CD14-positive monocyte (primary cell): ENCODE measurements around the gene FBN1. TPM values are rescaled to one million over a fixed set of nuclear protein-coding genes. Genes with fewer than 3 reads are reported as not detected.

Experiments
- DNase-seq, 3 donors: peaks; one replicate each; pipeline ENCODE4 v3.0.0-alpha.2; 2011 to 2022
- H2AFZ ChIP-seq: 2 replicates; pipeline ENCODE4 v1.6.0; 2012; ENCODE audit warnings: mild to moderate bottlenecking, low read depth, low read length, inconsistent platforms; ENCODE audit not compliant: insufficient read depth, poor library complexity, severe bottlenecking
- H3K27ac ChIP-seq, 2 donors: 1 replicate in 1 of 2; 2 replicates in 1 of 2; pipeline ENCODE4 v1.5.1; 2012 to 2013; ENCODE audit warnings: low read length in 2 of 2, control low read depth in 1 of 2, inconsistent platforms in 1 of 2, low read depth in 1 of 2, mild to moderate bottlenecking in 1 of 2
- H3K27me3 ChIP-seq, 2 donors: one replicate each; pipeline versions ENCODE4 v1.6.0 to v1.6.1; 2011 to 2013; ENCODE audit warnings: low read length in 2 of 2; ENCODE audit not compliant: control insufficient read depth in 2 of 2, insufficient read depth in 2 of 2
- H3K36me3 ChIP-seq, 2 donors: replicated peaks in 1 of 2; 1 replicate in 1 of 2; 2 replicates in 1 of 2; pipeline versions ENCODE4 v1.5.1 to v1.6.1; 2012 to 2013; ENCODE audit warnings: low read length in 2 of 2, control low read depth in 1 of 2, inconsistent platforms in 1 of 2, mild to moderate bottlenecking in 1 of 2; ENCODE audit not compliant: insufficient read depth in 2 of 2, control insufficient read depth in 1 of 2
- H3K4me1 ChIP-seq, 2 donors: 1 replicate in 1 of 2; 2 replicates in 1 of 2; pipeline versions ENCODE4 v1.5.1 to v1.6.1; 2012 to 2013; ENCODE audit warnings: low read length in 2 of 2, control low read depth in 1 of 2, inconsistent platforms in 1 of 2, mild to moderate bottlenecking in 1 of 2, moderate library complexity in 1 of 2; ENCODE audit not compliant: insufficient read depth in 2 of 2, control insufficient read depth in 1 of 2
- H3K4me2 ChIP-seq: replicated peaks from 2 replicates; pipeline ENCODE3; 2012; ENCODE audit warnings: low read length, moderate library complexity, mild to moderate bottlenecking; ENCODE audit not compliant: poor library complexity, severe bottlenecking; ENCODE audit errors: extremely low read depth
- H3K4me3 ChIP-seq, 3 experiments: fragments of 200-600 bp in 1 of 3; sonication (generic) in 1 of 3; replicated peaks in 1 of 3; 1 replicate in 2 of 3; 2 replicates in 1 of 3; pipeline ENCODE4 v1.5.1; 2011 to 2013; ENCODE audit warnings: low read length in 3 of 3, mild to moderate bottlenecking in 3 of 3, control low read depth in 2 of 3, low read depth in 2 of 3, inconsistent platforms in 1 of 3, moderate library complexity in 1 of 3
- H3K79me2 ChIP-seq: 2 replicates; pipeline ENCODE4 v1.6.0; 2012; ENCODE audit warnings: mild to moderate bottlenecking, control low read depth, inconsistent platforms, low read length, moderate library complexity; ENCODE audit not compliant: insufficient read depth
- H3K9ac ChIP-seq: 2 replicates; pipeline ENCODE4 v1.6.0; 2017; ENCODE audit warnings: low read length, mild to moderate bottlenecking; ENCODE audit not compliant: insufficient read depth, poor library complexity, severe bottlenecking
- H3K9me3 ChIP-seq, 2 donors: replicated peaks in 1 of 2; 1 replicate in 1 of 2; 2 replicates in 1 of 2; pipeline versions ENCODE4 v1.5.1 to v1.6.1; 2012 to 2013; ENCODE audit warnings: low read length in 2 of 2, control low read depth in 1 of 2; ENCODE audit not compliant: control insufficient read depth in 1 of 2, insufficient read depth in 1 of 2
- H4K20me1 ChIP-seq: 2 replicates; pipeline ENCODE4 v1.6.0; 2012; ENCODE audit warnings: mild to moderate bottlenecking, low read length, control low read depth, moderate library complexity; ENCODE audit not compliant: insufficient read depth
- H3K27ac Mint-ChIP-seq, 7 donors: one replicate each; pipeline ENCODE4 v1.8.0; 2020; ENCODE audit warnings: mild to moderate bottlenecking in 7 of 7, mixed read lengths in 7 of 7, moderate library complexity in 6 of 7, inconsistent platforms in 2 of 7
- H3K27me3 Mint-ChIP-seq, 3 donors: one replicate each; pipeline ENCODE4 v1.8.0; 2021 to 2022; ENCODE audit warnings: low read depth in 3 of 3, mild to moderate bottlenecking in 3 of 3, mixed read lengths in 3 of 3, moderate library complexity in 3 of 3, inconsistent platforms in 1 of 3
- H3K36me3 Mint-ChIP-seq, 2 donors: one replicate each; pipeline ENCODE4 v1.8.0; 2020; ENCODE audit warnings: mixed read lengths in 2 of 2, inconsistent platforms in 1 of 2, mild to moderate bottlenecking in 1 of 2
- H3K4me1 Mint-ChIP-seq: one replicate; pipeline ENCODE4 v1.8.0; 2020; ENCODE audit warnings: mild to moderate bottlenecking, mixed read lengths
- H3K4me3 Mint-ChIP-seq, 2 donors: one replicate each; pipeline ENCODE4 v1.8.0; 2020; ENCODE audit warnings: mild to moderate bottlenecking in 2 of 2, mixed read lengths in 2 of 2, moderate library complexity in 1 of 2
- H3K9me3 Mint-ChIP-seq, 7 donors: one replicate each; pipeline ENCODE4 v1.8.0; 2020 to 2022; ENCODE audit warnings: mixed read lengths in 7 of 7, mild to moderate bottlenecking in 6 of 7, moderate library complexity in 6 of 7, inconsistent platforms in 2 of 7
- CTCF ChIP-seq: fragments of 200-600 bp; IDR thresholded peaks from one replicate; pipeline ENCODE4 v1.8.0; 2022; ENCODE audit warnings: antibody characterized with exemption, mild to moderate bottlenecking
- WGBS: methylation state at CpG from one replicate; pipeline ENCODE4 v1.1.5; 2013; ENCODE audit warnings: missing lambda C conversion rate; ENCODE audit not compliant: insufficient coverage; 5-methylcytosine and 5-hydroxymethylcytosine counted together
- intact Hi-C, 2 donors: fragments of 100-400 bp; cut with micrococcal nuclease; formaldehyde crosslinking; loops; one replicate each; pipeline versions ENCODE4 v1.15.0 to v1.15.1; 2023
- polyA plus RNA-seq, 3 donors: library from polyadenylated mRNA; depleted of rRNA in 1 of 3; unstranded in 2 of 3; stranded (reverse) in 1 of 3; fragments of 300-500 nt in 2 of 3; fragments of >200 nt in 1 of 3; fragmentation: Illumina TruSeq in 2 of 3; gene quantifications; 1 replicate in 2 of 3; 2 replicates in 1 of 3; pipeline ENCODE4 v1.2.3, GENCODE V29; 2012 to 2021

FBN1 gene
- polyA plus RNA-seq, 3 donors, result 0.29 TPM; not detected in 2

DNA sequence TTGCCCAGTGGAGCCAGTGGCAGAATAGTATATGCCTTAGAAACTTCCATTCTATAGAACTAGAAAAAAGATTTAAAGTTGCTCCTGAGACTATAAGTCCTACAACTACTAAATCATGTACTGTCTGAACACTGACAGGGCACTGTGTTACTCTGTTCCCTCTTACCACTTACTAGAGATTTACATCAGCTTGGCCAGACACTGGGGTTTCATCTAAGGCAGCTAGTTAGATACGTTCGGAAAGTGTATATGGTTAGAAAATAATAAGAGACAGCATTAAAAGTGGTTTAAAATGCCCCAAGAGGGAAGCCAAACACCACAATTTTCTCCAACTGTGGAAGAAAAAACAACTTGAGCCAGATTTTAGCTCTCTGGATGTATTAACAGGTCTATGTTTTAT is 97.1 kb downstream of the FBN1 start:
- no peaks in the 10 kb centered on the region for H3K27me3 Mint-ChIP-seq
- H3K9me3 ChIP-seq, result no peaks in the 10 kb centered on the region
- no peak for DNase-seq
- H3K27ac ChIP-seq, result no peak overlapping the region
- H4K20me1 ChIP-seq, result no peaks in the 10 kb centered on the region
- H3K27me3 ChIP-seq, result no peaks in the 10 kb centered on the region
- no peaks in the 10 kb centered on the region for H3K4me1 Mint-ChIP-seq
- H3K4me3 Mint-ChIP-seq, result no peak overlapping the region
- H3K9ac ChIP-seq, result no peak overlapping the region
- intact Hi-C loops, result no loop called here
- no CpG with 5 or more reads among the region's 2 CpGs for WGBS
- H3K27ac Mint-ChIP-seq, result no peak overlapping the region
- no peak overlapping the region for H3K4me3 ChIP-seq
- H3K36me3 Mint-ChIP-seq, result no peaks in the 10 kb centered on the region
- peaks cover 0 to 4% (median under 1%) of the 10 kb centered on the region in 7 donors for H3K9me3 Mint-ChIP-seq
- H3K4me2 ChIP-seq, result no peak overlapping the region
- no peaks in the 10 kb centered on the region for H3K36me3 ChIP-seq
- H2AFZ ChIP-seq, result no peak overlapping the region
- no peak for TF ChIP-seq CTCF
- no peaks in the 10 kb centered on the region for H3K79me2 ChIP-seq
- H3K4me1 ChIP-seq, result no peaks in the 10 kb centered on the region

GRCh38 chr15:48547286-48547685 is 98.2 kb downstream of the FBN1 start:
- H3K4me1 Mint-ChIP-seq, result no peaks in the 10 kb centered on the region
- Histone ChIP-seq H3K9ac (no peak overlapping the region), H3K4me2 (no peak overlapping the region), H3K9me3 (no peaks in the 10 kb centered on the region), H3K36me3 (no peaks in the 10 kb centered on the region), H4K20me1 (no peaks in the 10 kb centered on the region), H3K4me3 (no peak overlapping the region), H3K4me1 (no peaks in the 10 kb centered on the region), H3K27me3 (no peaks in the 10 kb centered on the region), H2AFZ (no peak overlapping the region), H3K79me2 (no peaks in the 10 kb centered on the region), H3K27ac (no peak overlapping the region)
- intact Hi-C loops, result no loop called here
- H3K36me3 Mint-ChIP-seq, result no peaks in the 10 kb centered on the region
- H3K27me3 Mint-ChIP-seq, result no peaks in the 10 kb centered on the region
- TF ChIP-seq CTCF, result no peak
- DNase-seq, result no peak
- no peak overlapping the region for H3K4me3 Mint-ChIP-seq
- 100% methylated on average over 3 of the region's 4 CpGs for WGBS
- peaks cover 0 to 7% (median 2%) of the 10 kb centered on the region in 7 donors for H3K9me3 Mint-ChIP-seq
- no peak overlapping the region for H3K27ac Mint-ChIP-seq
